HL-60 (cell line): ENCODE results near the gene RTP1.

Experiments used
- CTCF ChIP-seq: IDR thresholded peaks from one replicate; pipeline ENCODE4 v1.5.1; 2011; ENCODE audit warnings: low read length, control low read depth, inconsistent platforms; ENCODE audit not compliant: insufficient read depth
- POLR2AphosphoS5 ChIP-seq: IDR thresholded peaks from 2 replicates; pipeline ENCODE4 v1.6.1; 2012; ENCODE audit warnings: low read depth
- REST ChIP-seq: IDR thresholded peaks from 2 replicates; pipeline ENCODE4 v1.6.1; 2012; ENCODE audit warnings: low read depth; ENCODE audit not compliant: insufficient replicate concordance

DNA sequence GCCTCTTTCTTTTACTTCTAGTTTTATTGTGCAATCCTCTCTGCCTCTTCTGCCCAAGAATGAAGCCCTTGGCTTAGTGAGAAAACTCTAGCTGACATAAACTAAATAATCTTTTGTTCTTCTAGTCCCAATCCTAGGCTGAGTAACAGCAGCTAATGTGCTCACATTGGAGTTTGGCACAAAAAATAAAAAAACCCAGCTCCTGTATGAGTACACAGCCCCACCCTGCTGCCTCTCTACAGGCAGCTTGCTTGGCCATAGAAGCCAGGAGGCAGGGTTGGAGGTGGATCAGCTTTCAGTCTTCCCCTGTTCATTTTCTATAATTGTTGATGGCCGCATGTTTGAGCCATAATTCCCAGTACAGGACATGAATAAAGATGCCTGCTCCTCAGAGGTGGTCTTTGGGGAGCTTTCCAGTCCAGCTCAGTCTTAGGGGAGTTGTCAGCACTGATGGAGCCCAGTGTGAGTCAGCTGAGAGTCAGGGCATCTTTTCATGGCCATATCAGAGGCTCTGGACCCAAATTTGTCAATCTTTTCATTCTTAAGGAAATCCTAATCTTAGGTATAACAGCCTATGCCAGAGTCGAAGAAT is 46.7 kb downstream of the RTP1 start:
- TF ChIP-seq CTCF (no peak), REST (no peak), POLR2AphosphoS5 (no peak)
